AG04450 (cell line): ENCODE results near the gene PIGU. TPM values are rescaled to one million over a fixed set of nuclear protein-coding genes. Genes with fewer than 3 reads are reported as not detected.
"Not testable (repeated sequence)": the region's sequence is repeated elsewhere in the genome, so short reads cannot be mapped to it uniquely, and the experiment has no call there.

Experiments used
- CTCF ChIA-PET: fragments of 300-600, 350-600 bp; formaldehyde crosslinking; extraction: SDS; loops from one replicate; lab custom pipeline; 2022; ENCODE audit warnings: antibody characterized with exemption, inconsistent platforms; lab: Charles Lee
- POLR2A ChIA-PET: fragments of 350-600 bp; formaldehyde crosslinking; extraction: SDS; loops from one replicate; lab custom pipeline; 2021; ENCODE audit warnings: antibody characterized with exemption, inconsistent platforms; lab: Yijun Ruan, JAX
- DNase-seq: peaks from one replicate; pipeline ENCODE4 v3.0.0-alpha.2; 2011; ENCODE audit warnings: low read depth, low spot score
- H3K27ac ChIP-seq: one replicate; pipeline ENCODE4 v1.5.1; 2012; ENCODE audit warnings: low read depth, low read length, control low read depth
- H3K27me3 ChIP-seq: one replicate; pipeline ENCODE4 v1.6.0; 2012; ENCODE audit warnings: low read length; ENCODE audit not compliant: control insufficient read depth, insufficient read depth
- H3K4me3 ChIP-seq: 2 replicates; pipeline ENCODE4 v1.5.1; 2011; ENCODE audit warnings: mild to moderate bottlenecking, low read depth, low read length, control low read depth
- H3K9me3 ChIP-seq: 2 replicates; pipeline ENCODE4 v1.5.1; 2012; ENCODE audit warnings: low read length; ENCODE audit not compliant: control insufficient read depth, insufficient read depth
- CTCF ChIP-seq: IDR thresholded peaks from 2 replicates; pipeline ENCODE4 v1.5.1; 2011; ENCODE audit warnings: low read depth, low read length, control low read depth, inconsistent platforms
- polyA plus RNA-seq: library from polyadenylated mRNA; depleted of rRNA; stranded (reverse); fragments of >200 nt; gene quantifications from 2 replicates; pipeline ENCODE4 v1.2.3, GENCODE V29; 2011

The PIGU gene
- polyA plus RNA-seq, 1 experiment, result 54.8 TPM

GRCh38 chr20:34622821-34623451, 54.0 kb downstream of the PIGU start:
- CTCF ChIA-PET, result no interaction called here

GRCh38 chr20:34621383-34622367, 55.2 kb downstream of the PIGU start:
- H3K9me3 ChIP-seq, result no peaks in the 10 kb centered on the region
- ChIA-PET CTCF (no interaction called here), POLR2A (no interaction called here)
- H3K27ac ChIP-seq, result no peak overlapping the region
- H3K4me3 ChIP-seq, result no peak overlapping the region
- no peak for TF ChIP-seq CTCF
- H3K27me3 ChIP-seq, result no peaks in the 10 kb centered on the region
- DNase-seq, result no peak

More at GRCh38 chr20:34622821-34623451, 54.0 kb downstream of the PIGU start:
- TF ChIP-seq CTCF, result no peak
- H3K27ac ChIP-seq, result no peak overlapping the region
- POLR2A ChIA-PET, result no interaction called here
- H3K4me3 ChIP-seq, result no peak overlapping the region
- H3K9me3 ChIP-seq, result no peaks in the 10 kb centered on the region
- DNase-seq, result no peak
- no peaks in the 10 kb centered on the region for H3K27me3 ChIP-seq

GRCh38 chr20:34621036-34621343, 55.9 kb downstream of the PIGU start:
- CTCF ChIA-PET, result no interaction called here

GRCh38 chr20:34618676-34619075, 58.2 kb downstream of the PIGU start:
- no peak for DNase-seq
- Histone ChIP-seq H3K27me3 (no peaks in the 10 kb centered on the region), H3K9me3 (no peaks in the 10 kb centered on the region), H3K27ac (no peak overlapping the region), H3K4me3 (no peak overlapping the region)
- no peak for TF ChIP-seq CTCF
- CTCF ChIA-PET, result no interaction called here
- POLR2A ChIA-PET, result no interaction called here

More at GRCh38 chr20:34621036-34621343, 55.9 kb downstream of the PIGU start:
- no peak for DNase-seq
- TF ChIP-seq CTCF, result no peak
- POLR2A ChIA-PET, result no interaction called here
- Histone ChIP-seq H3K27ac (no peak overlapping the region), H3K27me3 (no peaks in the 10 kb centered on the region), H3K4me3 (no peak overlapping the region), H3K9me3 (no peaks in the 10 kb centered on the region)

GRCh38 chr20:34616913-34617312, 60.0 kb downstream of the PIGU start:
- DNase-seq, H3K27me3 ChIP-seq, H3K27ac ChIP-seq, H3K9me3 ChIP-seq, POLR2A ChIA-PET, H3K4me3 ChIP-seq, CTCF ChIA-PET: not testable (repeated sequence)
